Activated T-helper 1 cell treated with Interleukin-2 at 50 U/mL for 16 hours (primary cell): Measurements from ENCODE around the gene C4orf51.

ENCODE experiments used
- DNase-seq: peaks from one replicate; pipeline ENCODE4 v3.0.0-alpha.2; 2020; ENCODE audit warnings: low read depth

C4orf51 gene

DNA sequence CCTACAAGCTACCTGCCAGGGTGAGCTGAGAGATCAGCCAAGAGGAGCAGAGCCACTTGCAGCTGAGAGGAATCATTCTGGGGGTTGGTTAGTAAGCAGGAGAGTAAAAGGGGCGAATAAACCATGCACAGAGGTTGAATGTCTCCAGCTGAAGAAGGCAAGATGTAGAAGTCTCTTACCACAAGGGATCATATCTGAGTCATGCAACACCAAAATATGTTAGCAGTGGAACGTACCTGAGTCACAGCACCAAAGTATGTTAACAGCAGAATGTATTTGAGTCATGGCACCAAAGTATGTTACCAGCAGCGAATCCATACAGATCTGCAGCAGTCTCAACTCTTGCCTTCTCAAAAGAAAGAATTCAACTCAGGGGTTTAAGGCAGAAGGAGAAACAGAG, 29.9 kb downstream of the C4orf51 start:
- no peak for DNase-seq

DNA sequence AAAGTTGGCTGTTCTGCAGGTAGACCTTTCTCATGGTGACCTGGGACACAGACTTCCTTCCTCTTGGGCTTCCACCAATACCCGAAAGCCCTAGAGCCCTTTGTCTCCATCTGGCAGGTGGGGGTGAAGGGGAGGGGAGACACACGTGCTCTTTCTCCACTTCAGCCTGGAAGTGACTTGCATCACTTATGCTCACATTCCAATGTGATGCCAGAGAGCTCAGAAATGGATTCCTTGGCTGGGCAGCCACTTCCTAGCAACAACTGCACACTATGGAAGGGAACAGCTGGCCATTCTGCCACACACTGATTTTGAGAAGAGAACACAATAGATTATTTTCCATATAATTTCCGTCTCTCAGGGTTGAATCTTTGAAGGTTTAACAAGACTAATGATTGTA, 36.3 kb downstream of the C4orf51 start:
- DNase-seq = no peak

DNA sequence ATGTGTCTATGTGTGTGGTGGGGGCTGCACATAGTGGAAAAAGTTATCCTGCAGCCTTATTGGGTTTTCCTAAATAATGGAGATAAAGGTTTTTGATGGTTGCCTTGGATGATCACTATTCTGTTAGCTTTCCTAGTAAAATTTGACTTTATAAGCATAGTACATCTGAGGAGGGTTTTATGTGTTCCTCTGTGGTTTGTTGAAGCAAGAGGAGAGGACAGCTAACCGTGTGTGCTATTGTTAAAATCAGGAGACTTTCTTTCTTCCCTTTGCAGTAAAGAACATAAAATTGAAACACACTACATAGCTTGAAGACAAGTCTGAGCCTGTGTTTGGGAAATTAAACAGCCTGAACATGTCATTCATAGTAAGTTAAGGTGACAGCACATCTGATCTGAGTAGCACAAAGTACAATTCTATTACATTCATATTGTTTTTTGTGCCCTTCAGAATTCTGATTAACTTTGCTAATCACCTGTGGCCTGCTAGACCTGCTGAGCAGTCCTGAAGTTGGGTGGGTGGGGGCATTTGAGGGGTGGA, 36.8 kb downstream of the C4orf51 start:
- no peak for DNase-seq

DNA sequence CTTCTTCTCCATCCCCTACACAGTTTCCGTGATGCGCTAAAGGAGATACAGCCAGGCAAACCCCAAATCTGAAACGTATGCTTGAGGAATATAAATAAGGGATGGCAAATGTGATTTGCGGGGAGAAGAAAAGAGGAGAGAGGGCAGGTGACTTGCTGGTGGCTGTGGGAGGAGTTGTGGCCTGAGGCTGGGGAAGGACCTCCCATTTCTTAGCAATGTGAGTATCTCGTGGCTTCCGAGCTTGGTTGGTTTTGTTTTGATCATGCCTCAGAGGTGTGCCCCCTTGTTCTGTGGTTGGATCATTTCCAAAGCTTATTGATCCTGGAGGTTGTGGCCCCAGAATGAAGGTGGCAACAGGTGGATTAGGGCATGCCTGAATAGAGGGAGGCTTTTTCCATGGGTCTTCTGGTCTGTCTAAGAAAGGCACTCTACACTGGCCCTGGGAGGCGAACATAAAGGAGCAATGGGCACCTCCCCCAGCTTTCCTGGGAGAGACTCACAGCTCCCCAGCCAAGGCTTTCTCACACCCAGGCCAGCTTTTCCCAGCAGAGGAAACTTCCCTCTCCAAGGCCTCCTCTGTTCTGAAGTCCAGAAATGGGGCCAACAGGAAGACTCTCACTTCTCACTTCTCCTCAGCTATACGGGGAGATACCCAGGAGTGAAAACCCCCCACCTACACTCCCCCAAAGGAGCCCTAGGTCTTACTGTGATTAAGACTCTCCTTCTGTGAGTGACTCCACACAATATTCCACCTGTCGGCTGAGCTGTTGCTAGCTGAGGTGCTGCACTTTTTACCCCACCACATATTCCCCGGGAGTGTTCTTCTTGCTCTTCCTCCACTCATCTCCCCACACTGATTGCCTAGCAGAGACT, 40.0 kb downstream of the C4orf51 start:
- DNase-seq = no peak

DNA sequence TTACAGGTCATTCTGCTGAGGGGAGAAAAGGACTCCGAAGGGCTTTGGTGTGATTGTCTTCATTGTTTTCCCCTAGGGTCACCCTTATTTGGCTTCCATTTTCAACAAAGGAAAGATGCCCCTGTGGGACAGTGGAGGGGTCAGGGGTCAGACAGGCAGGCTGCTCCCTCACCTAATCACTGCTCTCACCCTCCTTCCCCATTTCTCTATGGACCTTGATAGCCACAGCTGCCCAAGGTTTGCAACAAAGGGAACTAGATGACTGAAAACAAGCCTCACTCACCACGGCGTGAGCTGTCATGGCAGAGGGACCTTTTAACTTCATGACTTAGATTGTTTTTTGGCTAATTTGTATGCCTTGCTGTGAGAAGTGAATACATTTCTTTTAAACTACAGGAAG, 40.7 kb downstream of the C4orf51 start:
- no peak for DNase-seq

DNA sequence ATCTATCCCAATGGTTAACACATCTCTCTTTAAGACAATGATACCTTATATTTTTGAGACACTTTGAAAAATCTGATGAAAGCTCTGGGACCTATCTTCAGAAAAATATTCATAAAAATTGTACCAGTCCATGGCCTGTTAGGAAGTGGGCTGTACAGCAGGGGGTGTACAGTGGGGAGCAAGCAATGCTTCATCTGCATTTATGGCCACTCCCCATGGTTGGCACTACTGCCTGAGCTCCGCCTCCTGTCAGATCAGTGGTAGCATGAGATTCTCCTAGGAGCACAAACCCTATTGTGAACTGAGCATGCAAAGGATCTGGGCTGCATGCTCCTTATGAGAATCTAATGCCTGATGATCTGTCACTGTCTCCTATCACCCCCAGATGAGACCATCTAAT, 42.6 kb downstream of the C4orf51 start:
- no peak for DNase-seq

DNA sequence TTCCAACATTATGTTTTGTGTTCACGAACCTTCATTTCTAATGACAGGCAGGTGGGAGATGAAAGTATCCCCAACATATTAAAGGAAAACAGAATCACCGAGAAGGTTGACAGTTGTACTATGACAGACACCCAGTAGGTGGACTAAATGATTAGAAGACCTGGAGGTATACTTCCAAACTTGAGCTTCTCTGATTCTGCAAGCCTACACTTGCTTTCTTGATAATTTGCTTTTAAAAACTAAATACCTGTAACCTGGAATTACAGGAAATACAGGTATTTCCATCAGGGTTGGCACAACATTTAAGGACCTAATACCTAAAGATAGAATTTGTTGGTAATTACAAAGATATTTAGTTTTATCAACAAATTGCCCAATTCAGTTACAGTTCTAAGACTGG, 43.4 kb downstream of the C4orf51 start:
- no peak for DNase-seq

DNA sequence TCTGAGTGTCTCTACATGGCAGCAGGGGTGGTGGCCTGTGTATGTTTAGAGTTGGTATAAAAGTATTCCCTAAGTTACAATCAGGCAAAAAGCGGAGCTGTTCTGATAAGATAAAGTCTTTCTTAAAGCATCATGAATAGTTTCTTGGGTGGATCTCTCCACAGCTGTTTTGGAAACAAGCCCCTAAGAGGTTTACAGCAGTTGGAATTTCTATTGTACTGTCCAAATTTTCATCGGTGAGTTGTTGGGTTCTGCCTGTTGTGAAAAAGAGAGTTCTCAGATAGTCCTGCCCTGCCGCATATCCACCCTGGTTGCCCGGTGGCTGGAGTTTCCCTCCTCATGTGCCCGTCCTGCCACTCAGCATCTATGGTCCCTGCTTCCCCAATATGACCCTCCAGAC, 50.1 kb downstream of the C4orf51 start:
- no peak for DNase-seq

DNA sequence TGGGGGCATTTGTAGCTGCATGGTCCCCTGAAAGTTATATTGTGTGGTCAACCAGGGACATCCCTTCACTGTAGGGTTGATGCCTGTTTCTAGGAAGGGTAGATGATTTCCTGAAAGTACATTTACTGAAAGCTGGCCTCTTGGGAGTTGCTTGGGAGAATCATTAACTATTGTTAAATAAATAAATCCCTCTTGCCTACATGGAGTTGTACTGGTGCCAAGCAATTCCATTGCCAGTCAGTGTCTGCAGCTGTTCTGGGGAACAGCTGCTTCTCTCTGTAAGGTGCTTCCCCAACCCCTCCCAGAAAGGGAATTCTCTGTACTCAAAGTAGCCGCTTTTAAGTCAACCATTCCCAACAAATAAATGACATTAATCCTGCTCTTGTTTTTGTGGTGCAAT, 51.1 kb downstream of the C4orf51 start:
- no peak for DNase-seq

DNA sequence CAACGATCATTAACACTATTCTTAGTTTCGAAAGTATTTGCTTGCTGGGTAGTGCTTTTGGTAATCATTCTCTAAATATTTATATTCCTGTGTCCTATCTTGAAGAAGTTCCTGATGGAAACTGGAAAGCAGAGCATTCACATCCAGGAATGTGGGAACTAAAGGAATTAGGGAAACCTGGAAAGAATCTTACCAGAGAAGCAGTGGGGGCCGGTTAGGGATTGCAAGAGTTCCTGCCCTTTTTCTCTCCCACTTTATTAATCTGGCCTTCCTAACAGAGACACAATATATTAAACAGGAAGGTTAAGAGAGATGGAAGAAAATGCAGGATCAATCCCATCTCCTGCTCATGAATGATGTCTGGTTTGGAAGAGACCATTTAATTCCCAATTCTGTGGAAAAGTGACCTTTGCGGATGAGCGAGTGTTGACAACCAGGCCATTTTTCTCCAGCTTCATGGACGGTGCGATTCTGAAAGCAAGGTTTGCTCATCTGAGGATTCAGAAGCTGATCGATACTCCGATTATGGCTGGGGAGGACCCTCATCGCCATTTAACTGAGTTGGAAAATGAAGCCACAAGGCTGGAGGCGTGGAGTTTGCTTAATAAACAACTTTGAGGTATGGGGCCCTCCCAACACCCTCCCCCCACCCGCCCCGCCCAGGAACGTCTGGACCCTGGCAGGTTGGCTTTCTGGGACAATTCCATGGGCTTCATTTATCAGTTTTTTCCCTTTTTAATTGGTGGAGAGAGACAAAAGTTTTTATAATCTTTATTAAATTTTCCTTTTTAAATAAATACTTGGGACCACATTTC, 52.3 kb downstream of the C4orf51 start:
- DNase-seq = no peak

DNA sequence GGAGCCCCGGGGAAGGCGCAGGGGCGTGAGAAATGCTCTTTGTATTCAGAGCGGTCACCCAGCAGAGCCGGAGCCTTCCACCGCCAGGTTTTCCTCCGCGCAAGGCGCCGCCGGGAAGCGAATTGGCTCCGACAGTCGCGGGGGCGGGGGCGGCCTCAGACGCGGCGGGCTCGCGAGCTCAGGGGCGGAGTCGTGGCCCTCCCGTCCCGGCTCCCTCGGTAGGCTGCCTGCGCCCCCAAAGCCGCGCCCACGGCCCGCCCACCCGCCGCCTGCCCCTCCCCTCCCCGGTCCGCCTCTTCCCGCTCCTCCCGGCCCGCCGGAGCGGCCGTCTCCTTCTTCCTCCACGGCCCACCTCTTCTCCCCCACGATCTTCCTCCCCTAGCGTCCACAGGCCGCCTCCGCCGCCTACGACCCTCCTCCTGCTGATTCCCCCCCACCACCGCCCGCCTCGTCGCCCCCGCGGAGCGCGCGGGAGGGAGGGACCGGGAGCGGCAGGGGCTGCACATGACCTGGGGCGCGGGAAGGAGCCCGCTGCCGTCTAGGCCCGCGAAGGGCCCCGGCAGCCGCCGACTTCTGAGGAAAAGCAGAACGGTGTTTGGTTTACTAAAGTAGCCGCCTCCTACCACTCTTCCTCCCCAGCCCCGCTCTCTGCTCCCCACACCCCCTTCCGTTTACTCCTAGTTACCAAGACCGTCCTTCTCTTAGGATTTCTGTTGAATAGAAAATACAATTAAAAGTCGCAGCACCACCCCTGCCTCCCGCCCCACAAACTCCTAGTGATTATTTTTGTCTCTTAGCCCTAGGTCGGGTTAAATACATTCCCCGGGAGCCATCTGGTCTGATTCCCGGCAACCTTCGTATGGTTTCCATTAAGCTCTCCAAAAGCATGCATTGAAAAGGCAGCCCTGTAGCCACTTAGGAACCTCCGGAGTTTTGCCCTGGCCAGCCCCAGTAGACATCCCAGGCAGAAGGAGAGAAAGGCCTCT, 53.2 kb downstream of the C4orf51 start:
- DNase-seq = peak; percentile 78

DNA sequence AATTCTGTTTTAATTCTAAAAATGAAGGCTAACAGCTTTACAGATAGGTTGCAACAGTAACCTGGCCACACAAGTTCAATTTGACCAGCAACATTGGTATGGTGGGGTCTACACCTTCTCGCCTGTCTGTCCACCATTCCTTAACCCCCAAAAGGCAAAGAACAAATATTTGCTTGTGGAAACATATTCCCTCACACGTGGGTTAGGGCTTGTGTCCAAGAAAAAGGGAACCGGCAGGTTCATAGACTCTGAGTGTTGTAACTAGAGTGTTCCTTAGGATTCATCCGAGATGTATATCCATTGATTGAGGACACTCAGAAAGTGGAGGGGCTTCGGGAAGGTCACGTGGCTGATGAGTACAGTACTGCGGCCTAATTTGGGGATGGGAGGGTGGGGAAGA, 54.1 kb downstream of the C4orf51 start:
- no peak for DNase-seq

DNA sequence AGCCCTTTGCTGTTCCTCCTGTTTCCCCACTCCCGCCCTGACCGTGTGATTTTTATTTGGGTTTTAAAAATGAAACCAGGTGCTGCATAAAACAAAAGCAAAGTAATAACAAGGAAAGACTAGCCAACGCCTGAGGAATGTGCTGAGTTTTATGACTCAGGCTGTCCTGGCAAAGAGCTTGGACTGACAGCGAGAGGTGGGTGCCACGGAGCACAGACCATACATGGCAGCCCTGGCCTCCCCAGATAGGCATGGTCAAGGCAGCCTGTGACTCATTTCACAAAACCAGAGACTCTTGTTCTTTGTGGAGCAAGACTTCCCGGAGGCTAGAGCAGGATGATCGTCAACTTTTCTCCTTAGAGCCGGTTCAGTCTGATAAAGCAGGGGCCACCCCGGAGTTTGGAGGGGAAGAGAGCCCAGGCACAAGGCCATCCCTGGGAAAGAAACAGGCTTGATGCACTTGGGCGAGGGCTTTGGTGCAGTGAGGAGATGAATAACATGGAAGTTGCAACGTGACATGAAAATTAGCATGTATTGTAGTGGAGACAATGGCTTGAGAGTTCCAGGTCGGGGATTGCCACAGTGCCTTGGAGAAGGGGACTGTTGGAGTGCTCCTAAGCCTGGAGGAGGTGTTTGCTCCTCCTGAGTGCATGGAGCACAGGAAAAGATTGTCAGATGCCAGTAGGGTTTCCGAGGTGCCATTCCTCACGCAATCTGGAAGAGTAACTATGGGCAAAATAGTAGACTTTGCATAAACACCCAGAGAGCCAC, 54.8 kb downstream of the C4orf51 start:
- no peak for DNase-seq

DNA sequence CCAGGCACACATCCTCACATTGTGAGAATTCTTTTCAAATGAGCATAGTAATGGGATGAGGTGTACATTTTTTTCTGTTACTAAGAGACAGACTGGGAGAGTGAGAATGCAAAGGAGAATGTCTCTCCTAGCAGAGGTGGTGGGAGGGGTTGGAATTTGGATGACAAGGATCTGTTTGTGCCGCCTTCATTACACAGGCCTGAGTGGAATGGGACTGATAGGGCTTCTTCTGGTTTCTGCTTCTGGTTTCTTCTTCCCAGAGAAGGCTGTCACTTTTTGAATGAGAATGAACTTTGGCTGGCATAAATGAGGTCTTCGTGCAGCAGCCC, 55.4 kb downstream of the C4orf51 start:
- DNase-seq = no peak

DNA sequence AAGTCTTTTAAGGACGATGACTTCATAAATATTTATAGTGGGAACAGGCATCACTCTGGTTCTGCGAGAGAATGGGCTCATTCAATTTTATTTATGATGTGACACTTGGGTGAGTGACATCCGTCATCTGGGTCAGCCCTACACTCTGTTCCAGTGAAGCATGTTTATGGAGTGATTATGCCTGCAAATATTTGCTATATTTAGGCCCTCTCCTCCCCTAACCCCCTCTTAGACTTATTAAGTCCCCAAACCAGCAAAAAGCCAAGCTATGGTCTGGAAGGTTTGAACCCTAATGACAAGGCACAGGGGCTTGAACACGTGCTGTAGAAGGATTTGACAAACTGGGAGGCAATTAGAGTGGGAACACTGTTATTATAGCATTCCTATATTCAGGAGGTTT, 55.9 kb downstream of the C4orf51 start:
- no peak for DNase-seq

DNA sequence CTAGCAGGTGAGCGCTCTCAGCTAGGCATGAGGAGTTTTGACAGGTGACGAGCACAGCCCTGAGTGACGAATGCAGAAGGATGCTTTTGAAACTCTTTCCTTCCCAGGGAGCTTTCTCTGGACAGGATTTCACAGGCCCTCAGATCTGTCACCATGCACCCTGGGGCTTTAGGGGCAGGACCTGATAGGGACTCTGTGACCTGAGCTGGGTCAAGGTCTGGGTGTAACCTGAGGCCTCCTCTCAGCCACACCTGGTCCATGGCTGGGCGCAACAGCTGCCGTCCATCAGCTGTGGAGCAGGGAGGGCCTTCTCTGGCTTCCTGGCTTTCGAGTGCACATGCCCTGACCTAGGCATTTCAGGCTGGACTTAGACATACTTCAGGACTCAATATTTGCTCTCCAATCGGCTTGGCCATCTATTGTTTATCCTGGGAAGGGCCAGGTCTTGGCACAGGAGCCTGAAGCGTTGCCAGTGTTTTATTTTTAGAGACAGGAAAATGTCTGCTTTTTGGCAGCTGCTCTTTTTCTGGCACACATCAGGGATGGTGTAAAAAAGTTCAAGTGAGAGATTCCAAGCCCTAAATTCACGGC, 56.4 kb downstream of the C4orf51 start:
- no peak for DNase-seq

DNA sequence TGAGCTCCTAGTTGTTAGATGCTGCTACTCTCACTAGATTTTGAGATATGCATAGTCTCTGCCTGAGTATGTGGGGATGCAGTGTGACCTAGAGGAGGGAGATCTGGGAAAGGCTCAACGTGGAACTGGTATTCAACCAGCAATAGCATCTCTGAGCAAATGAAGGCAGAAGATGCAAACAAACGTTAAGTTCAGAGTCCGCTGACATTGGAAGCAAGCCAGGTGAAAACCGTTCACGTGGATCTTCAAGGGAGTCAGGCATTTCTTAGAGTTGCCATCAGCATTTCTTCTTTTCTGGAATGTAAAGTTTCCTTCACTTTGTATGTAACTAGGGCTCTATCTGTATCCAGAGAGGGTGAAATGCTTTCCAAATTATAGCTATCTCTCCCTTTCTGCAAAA, 59.9 kb downstream of the C4orf51 start:
- DNase-seq = no peak

DNA sequence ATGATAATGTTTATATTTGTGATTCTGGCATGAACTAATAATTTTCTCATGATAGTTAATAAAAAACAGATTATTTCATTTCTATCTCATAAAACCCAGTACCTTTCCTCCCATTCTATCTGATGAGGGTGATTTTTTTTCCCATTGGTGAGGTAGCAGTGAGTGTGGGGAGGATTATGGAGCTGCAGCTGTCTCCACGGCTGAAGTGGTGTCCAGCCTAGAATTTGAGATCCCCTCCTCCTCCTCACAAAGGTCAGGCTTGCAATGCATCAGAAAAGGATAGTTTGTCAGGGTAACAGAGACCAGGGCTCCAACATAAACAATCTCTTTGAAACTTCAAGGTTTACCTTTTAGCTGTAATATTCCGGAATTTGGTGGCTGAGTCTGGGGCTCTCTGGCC, 60.9 kb downstream of the C4orf51 start:
- DNase-seq = no peak

DNA sequence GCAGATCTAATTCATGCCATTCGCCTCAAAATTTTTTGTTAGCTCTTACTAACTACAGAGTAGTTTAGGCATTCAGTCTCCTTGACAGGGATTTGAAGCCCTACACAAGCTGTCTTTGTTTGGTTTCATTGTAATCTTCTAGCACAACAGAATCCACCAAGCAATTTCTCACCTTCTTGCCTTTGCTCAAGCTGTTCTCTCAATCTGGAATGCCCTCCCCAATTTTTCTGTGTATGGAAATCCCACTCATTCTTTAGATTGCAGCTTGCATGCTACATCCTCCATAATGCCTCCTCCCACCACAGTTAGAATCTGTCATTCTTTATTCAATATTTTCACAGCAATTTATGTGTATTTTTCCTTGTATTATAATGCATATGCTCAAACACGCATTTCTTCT, 63.7 kb downstream of the C4orf51 start:
- no peak for DNase-seq

DNA sequence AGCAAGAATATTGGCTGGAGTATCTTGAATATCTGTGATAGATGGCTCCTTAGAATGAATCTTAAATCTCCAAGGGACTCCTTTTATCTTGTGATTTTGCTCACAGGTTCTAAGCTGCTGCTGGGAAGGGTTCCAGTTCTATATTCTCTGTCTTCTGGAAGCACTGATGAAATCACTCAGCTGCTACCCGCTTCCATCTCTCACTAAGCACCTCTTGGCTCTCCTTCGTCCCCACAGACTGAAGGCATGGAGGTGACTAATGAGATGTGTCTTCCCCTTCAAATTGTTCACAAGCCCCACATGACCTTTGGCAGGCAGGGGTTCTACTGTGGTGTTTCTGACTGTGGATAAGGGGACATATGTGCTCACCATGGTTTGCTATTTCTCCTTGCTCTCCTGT, 75.9 kb downstream of the C4orf51 start:
- no peak for DNase-seq

DNA sequence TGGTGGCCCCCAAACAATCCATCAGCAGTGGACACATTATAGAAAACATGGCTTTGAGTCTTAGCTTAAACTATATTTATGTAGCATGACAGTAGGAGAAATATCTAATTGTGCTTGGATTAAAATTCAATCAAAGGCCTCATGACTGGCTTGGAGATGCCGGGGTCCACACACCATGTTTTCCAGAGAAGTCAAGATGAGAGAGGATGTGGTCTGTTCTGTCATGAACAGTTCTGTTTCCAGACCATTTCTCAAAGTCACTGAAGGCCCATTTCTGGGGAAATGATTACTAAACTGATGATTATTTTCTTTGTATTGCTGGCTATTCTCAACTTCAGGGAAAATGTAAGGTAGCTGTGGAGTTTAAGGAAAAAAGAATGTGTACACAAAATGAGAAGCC, 76.3 kb downstream of the C4orf51 start:
- DNase-seq = no peak
